ENCODE data around the gene RPL38.
A peak's percentile ranks its signal among the peaks of the same experiment; 100 is the strongest.

The RPL38 gene

GRCh38 chr17:74250324-74250995 lies 47.0 kb downstream of the RPL38 start:
- H4K91ac ChIP-seq (ENCODE audit: low read length): no peak overlapping the region
- H3K14ac ChIP-seq (ENCODE audit: low read length in 2 of 2): no peak overlapping the region
- H2AK5ac ChIP-seq (ENCODE audit: low read length, severe bottlenecking): no peak overlapping the region
- no peak overlapping the region for H3K4ac ChIP-seq (ENCODE audit: low read depth in 1 of 2, low read length in 2 of 2)
- no peak overlapping the region for H2BK5ac ChIP-seq (ENCODE audit: low read depth, low read length, poor library complexity, severe bottlenecking)
- peaks cover 2% of the 10 kb centered on the region for H3K4me1 ChIP-seq (ENCODE audit: control insufficient read depth, insufficient read depth, low read depth, low read length)
- no peak overlapping the region for H3K4me2 ChIP-seq (ENCODE audit: low read length, poor library complexity, severe bottlenecking)
- no peak overlapping the region for H2BK12ac ChIP-seq (ENCODE audit: low read length in 2 of 2)
- no peaks in the 10 kb centered on the region for H3K9me3 ChIP-seq (ENCODE audit: control insufficient read depth, low read length)
- H3K79me1 ChIP-seq (replicated peaks; ENCODE audit: low read length, poor library complexity, severe bottlenecking): no peaks in the 10 kb centered on the region
- H3K36me3 ChIP-seq (ENCODE audit: control insufficient read depth in 1 of 2, insufficient read depth in 2 of 2, low read depth in 1 of 2, low read length in 2 of 2): no peaks in the 10 kb centered on the region
- WGBS: 78% methylated on average over 12 of the region's 12 CpGs
- H2BK15ac ChIP-seq (ENCODE audit: low read depth, poor library complexity, severe bottlenecking): no peak overlapping the region
- no peak overlapping the region for H2AFZ ChIP-seq (ENCODE audit: low read depth, low read length)
- H2BK120ac ChIP-seq (ENCODE audit: low read depth, low read length): no peak overlapping the region
- H3K18ac ChIP-seq (ENCODE audit: low read depth in 1 of 2, low read length in 2 of 2): no peak overlapping the region
- DNase-seq: no peak
- no peak overlapping the region for H3K27ac ChIP-seq (ENCODE audit: low read length, poor library complexity, severe bottlenecking)
- H3K23ac ChIP-seq (ENCODE audit: low read length in 2 of 2): no peak overlapping the region
- no peak overlapping the region for H3K9ac ChIP-seq (ENCODE audit: low read length)
- no peak overlapping the region for H4K8ac ChIP-seq (ENCODE audit: low read length)
- peaks cover 12 to 31% of the 10 kb centered on the region in 2 experiments for H3K27me3 ChIP-seq (ENCODE audit: control insufficient read depth in 1 of 2, insufficient read depth in 1 of 2, low read length in 2 of 2)
- H3K4me3 ChIP-seq (ENCODE audit: insufficient read depth in 1 of 2, low read depth in 1 of 2, low read length in 2 of 2): no peak overlapping the region

GRCh38 chr17:74251051-74251450 lies 47.6 kb downstream of the RPL38 start:
- no peaks in the 10 kb centered on the region for H3K36me3 ChIP-seq (ENCODE audit: control insufficient read depth in 1 of 2, insufficient read depth in 2 of 2, low read depth in 1 of 2, low read length in 2 of 2)
- no peak overlapping the region for H2BK15ac ChIP-seq (ENCODE audit: low read depth, poor library complexity, severe bottlenecking)
- WGBS: 95% methylated on average over 7 of the region's 8 CpGs
- peak overlapping the region; percentile 14 for H4K91ac ChIP-seq (ENCODE audit: low read length)
- no peaks in the 10 kb centered on the region for H3K79me1 ChIP-seq (replicated peaks; ENCODE audit: low read length, poor library complexity, severe bottlenecking)
- peaks cover 8 to 29% of the 10 kb centered on the region in 2 experiments for H3K27me3 ChIP-seq (ENCODE audit: control insufficient read depth in 1 of 2, insufficient read depth in 1 of 2, low read length in 2 of 2)
- H2BK12ac ChIP-seq (ENCODE audit: low read length in 2 of 2): no peak overlapping the region
- no peak overlapping the region for H3K9ac ChIP-seq (ENCODE audit: low read length)
- H3K4me2 ChIP-seq (ENCODE audit: low read length, poor library complexity, severe bottlenecking): no peak overlapping the region
- no peak overlapping the region for H3K14ac ChIP-seq (ENCODE audit: low read length in 2 of 2)
- H4K8ac ChIP-seq (ENCODE audit: low read length): no peak overlapping the region
- H2BK5ac ChIP-seq (ENCODE audit: low read depth, low read length, poor library complexity, severe bottlenecking): no peak overlapping the region
- H2AFZ ChIP-seq (ENCODE audit: low read depth, low read length): no peak overlapping the region
- no peak overlapping the region for H3K27ac ChIP-seq (ENCODE audit: low read length, poor library complexity, severe bottlenecking)
- no peak overlapping the region for H3K4ac ChIP-seq (ENCODE audit: low read depth in 1 of 2, low read length in 2 of 2)
- H2AK5ac ChIP-seq (ENCODE audit: low read length, severe bottlenecking): no peak overlapping the region
- H2BK120ac ChIP-seq (ENCODE audit: low read depth, low read length): no peak overlapping the region
- H3K9me3 ChIP-seq (ENCODE audit: control insufficient read depth, low read length): no peaks in the 10 kb centered on the region
- no peak overlapping the region for H3K4me3 ChIP-seq (ENCODE audit: insufficient read depth in 1 of 2, low read depth in 1 of 2, low read length in 2 of 2)
- no peaks in the 10 kb centered on the region for H3K4me1 ChIP-seq (ENCODE audit: control insufficient read depth, insufficient read depth, low read depth, low read length)
- H3K18ac ChIP-seq (ENCODE audit: low read depth in 1 of 2, low read length in 2 of 2): no peak overlapping the region
- DNase-seq: no peak
- H3K23ac ChIP-seq (ENCODE audit: low read length in 2 of 2): no peak overlapping the region

- Histone ChIP-seq H3K4me1 (ENCODE audit: control insufficient read depth, insufficient read depth, low read depth, low read length) (peaks cover 3% of the 10 kb centered on the region), H2AK5ac (ENCODE audit: low read length, severe bottlenecking) (no peak overlapping the region), H3K27me3 (ENCODE audit: control insufficient read depth in 1 of 2, insufficient read depth in 1 of 2, low read length in 2 of 2) (peaks cover 4 to 24% of the 10 kb centered on the region in 2 experiments), H3K4ac (ENCODE audit: low read depth in 1 of 2, low read length in 2 of 2) (no peak overlapping the region), H3K9ac (ENCODE audit: low read length) (no peak overlapping the region), H2BK15ac (ENCODE audit: low read depth, poor library complexity, severe bottlenecking) (no peak overlapping the region), H2BK12ac (ENCODE audit: low read length in 2 of 2) (no peak overlapping the region), H2AFZ (ENCODE audit: low read depth, low read length) (no peak overlapping the region), H4K8ac (ENCODE audit: low read length) (no peak overlapping the region), H3K79me1 (replicated peaks; ENCODE audit: low read length, poor library complexity, severe bottlenecking) (no peaks in the 10 kb centered on the region), H2BK5ac (ENCODE audit: low read depth, low read length, poor library complexity, severe bottlenecking) (no peak overlapping the region), H3K14ac (ENCODE audit: low read length in 2 of 2) (no peak overlapping the region), H3K18ac (ENCODE audit: low read depth in 1 of 2, low read length in 2 of 2) (no peak overlapping the region), H3K27ac (ENCODE audit: low read length, poor library complexity, severe bottlenecking) (no peak overlapping the region), H3K4me3 (ENCODE audit: insufficient read depth in 1 of 2, low read depth in 1 of 2, low read length in 2 of 2) (no peak overlapping the region), H3K23ac (ENCODE audit: low read length in 2 of 2) (no peak overlapping the region), H4K91ac (ENCODE audit: low read length) (no peak overlapping the region), H2BK120ac (ENCODE audit: low read depth, low read length) (no peak overlapping the region), H3K9me3 (ENCODE audit: control insufficient read depth, low read length) (no peaks in the 10 kb centered on the region), H3K4me2 (ENCODE audit: low read length, poor library complexity, severe bottlenecking) (no peak overlapping the region), H3K36me3 (ENCODE audit: control insufficient read depth in 1 of 2, insufficient read depth in 2 of 2, low read depth in 1 of 2, low read length in 2 of 2) (no peaks in the 10 kb centered on the region)
- DNase-seq: no peak
- 89% methylated on average over 6 of the region's 6 CpGs for WGBS
Measured at GRCh38 chr17:74251569-74251968, 48.1 kb downstream of the RPL38 start.

- DNase-seq: no peak
- no peaks in the 10 kb centered on the region for H3K9me3 ChIP-seq (ENCODE audit: control insufficient read depth, low read length)
- H3K4ac ChIP-seq (ENCODE audit: low read depth in 1 of 2, low read length in 2 of 2): no peak overlapping the region
- H3K18ac ChIP-seq (ENCODE audit: low read depth in 1 of 2, low read length in 2 of 2): no peak overlapping the region
- no peak overlapping the region for H2BK5ac ChIP-seq (ENCODE audit: low read depth, low read length, poor library complexity, severe bottlenecking)
- no peak overlapping the region for H2BK15ac ChIP-seq (ENCODE audit: low read depth, poor library complexity, severe bottlenecking)
- H3K23ac ChIP-seq (ENCODE audit: low read length in 2 of 2): no peak overlapping the region
- peaks cover 3% of the 10 kb centered on the region for H3K4me1 ChIP-seq (ENCODE audit: control insufficient read depth, insufficient read depth, low read depth, low read length)
- no peaks in the 10 kb centered on the region for H3K79me1 ChIP-seq (replicated peaks; ENCODE audit: low read length, poor library complexity, severe bottlenecking)
- H3K27me3 ChIP-seq (ENCODE audit: control insufficient read depth in 1 of 2, insufficient read depth in 1 of 2, low read length in 2 of 2): peaks cover 6 to 26% of the 10 kb centered on the region in 2 experiments
- H3K14ac ChIP-seq (ENCODE audit: low read length in 2 of 2): no peak overlapping the region
- no peak overlapping the region for H3K4me2 ChIP-seq (ENCODE audit: low read length, poor library complexity, severe bottlenecking)
- no peak overlapping the region for H2AFZ ChIP-seq (ENCODE audit: low read depth, low read length)
- H3K4me3 ChIP-seq (ENCODE audit: insufficient read depth in 1 of 2, low read depth in 1 of 2, low read length in 2 of 2): no peak overlapping the region
- no peak overlapping the region for H4K8ac ChIP-seq (ENCODE audit: low read length)
- no peak overlapping the region for H3K9ac ChIP-seq (ENCODE audit: low read length)
- 74% methylated on average over 6 of the region's 8 CpGs for WGBS
- H3K27ac ChIP-seq (ENCODE audit: low read length, poor library complexity, severe bottlenecking): no peak overlapping the region
- no peak overlapping the region for H2BK12ac ChIP-seq (ENCODE audit: low read length in 2 of 2)
- no peaks in the 10 kb centered on the region for H3K36me3 ChIP-seq (ENCODE audit: control insufficient read depth in 1 of 2, insufficient read depth in 2 of 2, low read depth in 1 of 2, low read length in 2 of 2)
- no peak overlapping the region for H2AK5ac ChIP-seq (ENCODE audit: low read length, severe bottlenecking)
- H2BK120ac ChIP-seq (ENCODE audit: low read depth, low read length): no peak overlapping the region
- H4K91ac ChIP-seq (ENCODE audit: low read length): no peak overlapping the region
Measured at GRCh38 chr17:74252211-74252610, 48.7 kb downstream of the RPL38 start.
